HG03060 (cell line): ENCODE data around the gene COL2A1.

ENCODE experiments used
- ATAC-seq: cut with Tn5 transposase; IDR thresholded peaks from one replicate; pipeline ENCODE4 v1.9.1; 2021; ENCODE audit warnings: low read depth, moderate number of reproducible peaks; ENCODE audit not compliant: unreplicated experiment

The COL2A1 gene

GRCh38 chr12:48004053-48004941, at the start of gene COL2A1:
TSS of gene COL2A1 (minus strand) at chr12:48004476. CDS start at chr12:48004321, 155 bp downstream.
- ATAC-seq: no peak

DNA sequence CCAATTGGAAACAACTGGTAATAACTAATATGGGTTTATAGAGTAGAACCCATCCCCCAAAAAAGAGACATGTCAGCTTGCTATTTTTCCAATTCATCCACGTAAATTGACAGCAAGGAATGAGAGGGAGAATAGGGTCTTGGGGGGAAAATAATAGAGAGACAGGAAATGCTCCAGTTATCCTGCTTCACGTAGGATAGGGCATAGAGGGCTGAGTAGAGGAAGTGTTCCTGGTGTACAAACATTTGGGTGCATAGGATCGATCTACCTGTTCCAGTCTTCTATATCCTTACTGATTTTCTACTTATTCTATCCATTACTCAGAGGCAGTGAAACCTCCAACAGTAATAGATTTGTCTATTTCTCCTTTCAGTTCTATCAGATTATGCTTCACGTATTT, 49.6 kb upstream of the COL2A1 start:
- ATAC-seq: no peak

DNA sequence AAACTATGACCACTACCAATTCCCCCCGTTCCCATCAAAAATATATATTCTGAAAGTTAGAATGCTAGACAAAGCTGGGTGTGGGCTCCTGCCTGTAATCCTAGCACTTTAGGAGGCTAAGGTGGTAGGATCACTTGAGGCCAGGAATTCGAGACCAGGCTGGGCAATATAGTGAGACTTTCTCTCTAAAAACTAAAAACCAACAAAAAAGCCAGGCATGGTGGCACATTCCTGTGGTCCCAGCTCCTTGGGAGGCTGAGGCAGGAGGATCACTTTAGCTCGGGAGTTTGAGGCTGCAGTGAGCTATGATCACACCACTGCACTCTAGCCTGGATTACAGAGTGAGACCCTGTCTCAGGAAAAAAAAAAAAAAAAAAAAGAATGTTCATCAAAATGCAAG, 48.8 kb upstream of the COL2A1 start:
- no peak for ATAC-seq

DNA sequence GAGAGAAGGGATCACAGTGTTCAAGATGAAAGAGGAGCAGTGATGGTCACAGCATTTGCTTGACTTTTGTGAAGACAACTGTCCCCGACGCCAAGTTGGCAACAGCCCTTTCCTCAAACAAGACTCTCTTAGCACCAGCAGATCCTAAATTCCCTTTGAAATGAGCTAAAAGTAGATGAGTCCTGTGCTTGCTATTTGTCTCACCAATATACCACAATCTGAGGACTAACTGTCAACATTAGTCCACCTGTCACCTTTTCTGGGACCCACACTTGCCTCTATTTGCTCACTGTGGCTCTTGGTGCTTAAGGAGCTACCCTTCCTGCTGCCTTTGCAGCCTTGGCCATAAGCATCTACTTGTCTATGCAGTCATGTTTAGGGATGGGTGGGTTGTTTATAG, 47.4 kb upstream of the COL2A1 start:
- ATAC-seq: no peak

GRCh38 chr12:48050174-48050573, 45.9 kb upstream of the COL2A1 start:
- no peak for ATAC-seq

DNA sequence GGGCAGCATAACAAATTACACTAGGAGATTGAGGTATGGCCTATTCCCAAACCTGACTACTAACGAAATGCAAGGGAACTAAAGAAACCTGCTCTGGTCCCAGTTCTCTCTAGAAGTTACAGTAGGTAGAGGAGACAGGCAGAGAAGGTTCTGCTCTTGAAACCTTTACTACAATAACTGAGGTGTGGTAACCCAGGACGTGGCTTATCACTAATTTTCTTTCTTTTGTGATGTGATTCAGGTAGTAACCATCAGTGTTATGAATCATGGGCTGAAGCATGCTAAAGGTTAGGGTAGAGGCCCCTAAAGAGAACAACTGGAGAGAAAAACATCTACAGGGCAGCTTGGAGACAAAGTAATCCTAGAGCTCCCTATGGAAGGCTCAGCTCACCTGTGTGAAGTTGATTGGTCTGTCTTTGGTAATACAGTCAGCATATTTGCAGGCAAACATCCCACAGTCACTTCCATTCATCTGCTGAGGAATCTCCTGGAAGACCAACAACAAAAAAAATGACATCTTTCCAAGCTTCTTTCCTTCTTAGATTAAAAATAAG, 41.8 kb upstream of the COL2A1 start:
- no peak for ATAC-seq

GRCh38 chr12:48045061-48045846, 41.0 kb upstream of the COL2A1 start:
- ATAC-seq: no peak

- ATAC-seq: no peak
Observed at GRCh38 chr12:48044396-48044795, 40.1 kb upstream of the COL2A1 start.

- no peak for ATAC-seq
Observed at GRCh38 chr12:48043771-48044170, 39.5 kb upstream of the COL2A1 start.

- no peak for ATAC-seq
Observed at GRCh38 chr12:48041591-48042423, 37.5 kb upstream of the COL2A1 start.

- no peak for ATAC-seq
Observed at GRCh38 chr12:48040354-48040753, 36.1 kb upstream of the COL2A1 start.

- ATAC-seq: no peak
Observed at GRCh38 chr12:48039151-48039550, 34.9 kb upstream of the COL2A1 start.

GRCh38 chr12:48038085-48038484, 33.8 kb upstream of the COL2A1 start:
- no peak for ATAC-seq

- ATAC-seq: no peak
Observed at GRCh38 chr12:48037267-48037915, 33.1 kb upstream of the COL2A1 start.

DNA sequence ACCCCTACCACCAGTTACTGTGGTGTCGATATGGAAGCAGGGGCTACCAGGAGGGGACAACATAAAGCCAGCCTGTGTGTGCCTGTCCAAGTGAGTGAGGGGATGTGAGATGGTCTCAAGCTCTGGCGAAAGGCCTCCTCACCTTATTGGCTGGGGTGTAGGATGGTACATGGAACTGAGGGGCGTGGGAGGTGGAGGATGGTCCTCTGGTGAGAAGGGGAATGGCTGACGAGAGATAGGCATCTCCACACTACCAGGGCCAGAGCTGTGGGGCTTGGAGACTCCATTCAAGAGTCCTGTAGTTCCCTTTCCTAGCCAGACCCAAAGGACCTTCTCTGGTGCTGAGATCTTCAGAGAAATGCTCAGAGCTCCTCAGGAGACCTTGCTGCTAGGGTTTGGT, 32.5 kb upstream of the COL2A1 start:
- no peak for ATAC-seq

GRCh38 chr12:48034835-48035805, 30.8 kb upstream of the COL2A1 start:
- ATAC-seq: no peak

- no peak for ATAC-seq
Observed at GRCh38 chr12:48033451-48033850, 29.2 kb upstream of the COL2A1 start.

DNA sequence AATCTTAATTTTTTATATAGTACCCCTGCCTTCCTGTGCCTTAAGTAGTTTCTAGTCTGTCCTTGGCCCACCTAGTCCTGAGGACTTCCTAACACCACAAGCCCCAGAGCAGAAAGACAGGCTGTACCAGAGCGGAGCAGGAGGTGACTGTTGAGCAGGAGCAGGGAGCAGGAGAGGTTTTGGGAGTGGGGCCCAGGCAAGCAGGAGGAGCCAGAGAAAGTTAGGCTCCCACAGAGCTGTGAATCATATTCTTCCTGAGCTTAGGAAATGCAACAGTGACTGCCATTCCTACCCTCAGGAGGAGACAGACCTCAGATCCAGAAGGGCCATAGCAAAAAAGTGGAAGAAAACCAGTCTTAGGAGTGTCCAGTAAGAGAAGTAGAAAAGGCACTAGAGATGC, 28.3 kb upstream of the COL2A1 start:
- no peak for ATAC-seq
